K562 (cell line): ENCODE measurements around the gene NIN. TPM values are rescaled to one million over a fixed set of nuclear protein-coding genes. Genes with fewer than 3 reads are reported as not detected.

Source experiments
- ATAC-seq: fragments of 200-7000 bp; cut with Tn5 transposase; 3 replicates; pipeline ENCODE4 v1.9.1; 2020; ENCODE audit warnings: moderate library complexity
- BruUV-seq: library from RNA; stranded (reverse); fragments of 400-500 nt; replicated peaks from 2 replicates; lab custom pipeline; 2021; lab: Mats Ljungman, UMichigan
- CTCF ChIA-PET: fragments of 300-600 bp; formaldehyde crosslinking; extraction: SDS; loops from one replicate; lab custom pipeline; 2021; ENCODE audit warnings: low intra/inter-chr PET ratio; lab: Yijun Ruan, JAX
- POLR2A ChIA-PET: fragments of 300-600, 350-650 bp; sonication (Branson Sonifier 250); formaldehyde crosslinking; extraction: SDS; loops from one replicate; lab custom pipeline; 2021; ENCODE audit warnings: antibody characterized with exemption, inconsistent platforms; lab: Yijun Ruan, JAX
- DNase-seq, 4 experiments: peaks; one replicate each; pipeline versions ENCODE4 v3.0.0 to v3.0.0-alpha.2; 2011 to 2018; ENCODE audit warnings: low spot score in 3 of 4, mixed read lengths in 3 of 4; ENCODE audit errors: extremely low read depth in 1 of 4
- FAIRE-seq: peaks from 2 replicates; lab custom pipeline; 2011; peaks lifted over from hg19 to GRCh38; lab: Jason Lieb, UNC
- H2AFZ ChIP-seq: 2 replicates; pipeline ENCODE4 v1.6.0; 2011; ENCODE audit warnings: low read depth, low read length, control low read depth, inconsistent platforms
- H3K27ac ChIP-seq: fragments of 200-600 bp; 3 replicates; pipeline ENCODE4 v1.8.0; 2011; ENCODE audit warnings: low read depth, mild to moderate bottlenecking, control low read depth, inconsistent platforms, low read length, moderate library complexity, mixed read lengths; ENCODE audit errors: extremely low read depth
- H3K27me3 ChIP-seq, 2 experiments: fragments of 300-600 bp in 1 of 2; 2 replicates in 1 of 2; 3 replicates in 1 of 2; pipeline versions ENCODE4 v1.6.0 to v1.8.0; 2011; ENCODE audit warnings: inconsistent platforms in 2 of 2, low read length in 2 of 2, mild to moderate bottlenecking in 1 of 2, mixed read lengths in 1 of 2, moderate library complexity in 1 of 2; ENCODE audit not compliant: control insufficient read depth in 2 of 2, insufficient read depth in 2 of 2
- H3K36me3 ChIP-seq: fragments of 300-600 bp; 3 replicates; pipeline ENCODE4 v1.8.0; 2011; ENCODE audit warnings: mild to moderate bottlenecking, low read length, inconsistent platforms; ENCODE audit not compliant: control insufficient read depth, insufficient read depth
- H3K4me1 ChIP-seq, 2 experiments: fragments of 200-600 bp in 1 of 2; replicated peaks in 1 of 2; 2 replicates in 1 of 2; 3 replicates in 1 of 2; pipeline versions ENCODE4 v1.5.1 to v1.8.0; 2011; ENCODE audit warnings: inconsistent platforms in 2 of 2, low read length in 2 of 2, mild to moderate bottlenecking in 1 of 2, mixed read lengths in 1 of 2, moderate library complexity in 1 of 2; ENCODE audit not compliant: control insufficient read depth in 2 of 2, insufficient read depth in 2 of 2
- H3K4me2 ChIP-seq: 2 replicates; pipeline ENCODE4 v1.6.1; 2011; ENCODE audit warnings: low read length, control low read depth, inconsistent platforms, mixed read lengths; ENCODE audit not compliant: insufficient read depth
- H3K4me3 ChIP-seq: fragments of 200-600 bp; sonication (generic), shearing (Covaris generic); 2 replicates; pipeline ENCODE4 v1.5.1; 2016; ENCODE audit warnings: control low read depth, inconsistent platforms
- H3K79me2 ChIP-seq: fragments of 200-600 bp; 3 replicates; pipeline ENCODE4 v1.8.0; 2011; ENCODE audit warnings: low read length, inconsistent platforms; ENCODE audit not compliant: control insufficient read depth, insufficient read depth
- H3K9ac ChIP-seq, 2 experiments: 2 replicates each; pipeline versions ENCODE4 v1.6.0 to v1.6.1; 2011; ENCODE audit warnings: low read depth in 2 of 2, low read length in 2 of 2, control low read depth in 1 of 2, inconsistent platforms in 1 of 2, mild to moderate bottlenecking in 1 of 2, mixed read lengths in 1 of 2; ENCODE audit not compliant: insufficient read depth in 1 of 2
- H3K9me1 ChIP-seq: one replicate; pipeline ENCODE4 v1.6.0; 2011; ENCODE audit warnings: inconsistent platforms, mild to moderate bottlenecking, low read length, moderate library complexity; ENCODE audit not compliant: control insufficient read depth, insufficient read depth
- H3K9me3 ChIP-seq: replicated peaks from 2 replicates; pipeline ENCODE4 v1.5.1; 2011; ENCODE audit warnings: low read depth, low read length, inconsistent platforms; ENCODE audit not compliant: control insufficient read depth, insufficient read depth
- H4K20me1 ChIP-seq: replicated peaks from 2 replicates; pipeline ENCODE4 v1.6.1; 2011; ENCODE audit warnings: low read length, inconsistent platforms, mixed read lengths; ENCODE audit not compliant: control insufficient read depth, insufficient read depth
- CBX2 ChIP-seq: fragments of 200-600 bp; sonication (generic); IDR thresholded peaks from one replicate; pipeline ENCODE4 v1.6.1; 2012; ENCODE audit warnings: mild to moderate bottlenecking, low read length, inconsistent platforms; ENCODE audit not compliant: insufficient read depth, poor library complexity, severe bottlenecking
- GABPB2 ChIP-seq: fragments of 250-450 bp; sonication (Bioruptor Pico); conservative IDR thresholded peaks from 2 replicates; pipeline ENCODE4 v1.5.1; 2021; ENCODE audit warnings: mild to moderate bottlenecking
- GATA2 ChIP-seq: sonication (generic); formaldehyde crosslinking; IDR thresholded peaks from 2 replicates; pipeline ENCODE4 v1.4.0; 2020; ENCODE audit warnings: mild to moderate bottlenecking, missing genetic modification reagents
- MTA1 ChIP-seq: fragments of 450-650 bp; IDR thresholded peaks from 2 replicates; pipeline ENCODE4 v1.6.1; 2017; ENCODE audit warnings: borderline replicate concordance
- RFX1 ChIP-seq: fragments of 450-650 bp; IDR thresholded peaks from 2 replicates; pipeline ENCODE4 v1.6.1; 2016; ENCODE audit warnings: mild to moderate bottlenecking, moderate library complexity
- SMAD4 ChIP-seq: fragments of 250-450 bp; sonication (Bioruptor Pico); conservative IDR thresholded peaks from 2 replicates; pipeline ENCODE4 v1.8.0; 2021; ENCODE audit warnings: inconsistent platforms, mild to moderate bottlenecking, moderate library complexity
- ZC3H11A ChIP-seq: IDR thresholded peaks from 2 replicates; pipeline ENCODE4 v1.6.1; 2012; ENCODE audit warnings: low read depth, low read length, improper control_type of control experiment
- ZFX ChIP-seq: sonication (generic); formaldehyde crosslinking; IDR thresholded peaks from 2 replicates; pipeline ENCODE4 v1.8.0; 2022; ENCODE audit warnings: mild to moderate bottlenecking, missing genetic modification reagents, moderate library complexity
- ZNF224 ChIP-seq: sonication (generic); formaldehyde crosslinking; IDR thresholded peaks from 2 replicates; pipeline ENCODE4 v1.8.0; 2022; ENCODE audit warnings: mild to moderate bottlenecking, missing genetic modification reagents
- WGBS: fragments of 100-300 bp; shearing (Covaris generic); methylation state at CpG from one replicate; pipeline ENCODE4 v1.1.6; 2016; ENCODE audit warnings: low coverage, mixed read lengths; ENCODE audit not compliant: insufficient coverage; ENCODE audit errors: missing lambda C conversion rate; 5-methylcytosine and 5-hydroxymethylcytosine counted together
- in situ Hi-C: fragments of 300-500 bp; cut with MboI; formaldehyde crosslinking; loops from 4 replicates; pipeline ENCODE4 v1.15.0; 2018; ENCODE audit warnings: inconsistent platforms, mixed read lengths
- intact Hi-C: fragments of 100-400 bp; cut with micrococcal nuclease; formaldehyde crosslinking; loops from 2 replicates; pipeline ENCODE4 v1.14.2; 2022
- polyA plus RNA-seq, 8 experiments: library from polyadenylated mRNA; depleted of rRNA in 4 of 8; stranded (reverse) in 5 of 8; unstranded in 3 of 8; fragments of >200 nt; fragmentation: Nextera tagmentation in 2 of 8; fragmentation: Illumina TruSeq in 1 of 8; extraction: Ambion mirVana in 2 of 8; extraction: Trizol in 1 of 8; gene quantifications; 2 replicates each; pipeline versions ENCODE4 v1.2.1 to v1.2.3, GENCODE V29; 2011 to 2014; ENCODE audit warnings: inconsistent platforms in 1 of 8, missing spikeins in 1 of 8
- total RNA-seq, 7 experiments: library from RNA; depleted of rRNA in 6 of 7; stranded (reverse); fragments of >200 nt in 6 of 7; fragmentation: Illumina TruSeq in 2 of 7; extraction: Trizol in 2 of 7; gene quantifications; 2 replicates each; pipeline versions ENCODE4 v1.2.1 to v1.2.3, GENCODE V29; 2011 to 2021; ENCODE audit warnings: low replicate concordance in 1 of 7
- TF ChIP-seq, protein P1 (sequence below): fragments of 250-450 bp; sonication (Bioruptor Pico); IDR thresholded peaks from 2 replicates; pipeline ENCODE4 v1.4.0; 2020; ENCODE audit warnings: mild to moderate bottlenecking, moderate library complexity
- TF ChIP-seq, protein P2 (sequence below), 2 experiments: IDR thresholded peaks; 2 replicates each; pipeline ENCODE4 v1.6.1; 2012; ENCODE audit warnings: improper control_type of control experiment in 2 of 2, low read depth in 2 of 2, low read length in 2 of 2, borderline replicate concordance in 1 of 2

NIN gene
- total and polyA plus RNA-seq, 9 of the 15 experiments (the other 6 are each of a cell fraction or from before 2014, with no cell fraction given), result 0.84 to 8.4 (median 5.0) TPM

GRCh38 chr14:50855558-50855957 lies 24.6 kb upstream of the NIN start:
- Histone ChIP-seq H3K79me2 (no peaks in the 10 kb centered on the region), H3K4me2 (no peak overlapping the region), H3K4me3 (no peak overlapping the region)
- CTCF ChIA-PET, result no interaction called here
- TF ChIP-seq RFX1 (no peak), GABPB2 (CRISPR knock-in tag) (no peak), ZC3H11A (no peak), SMAD4 (no peak), ZFX (no peak), GATA2 (CRISPR knock-in tag) (no peak), MTA1 (no peak), CBX2 (no peak), ZNF224 (CRISPR knock-in tag) (no peak)
- TF ChIP-seq, protein P1, sequence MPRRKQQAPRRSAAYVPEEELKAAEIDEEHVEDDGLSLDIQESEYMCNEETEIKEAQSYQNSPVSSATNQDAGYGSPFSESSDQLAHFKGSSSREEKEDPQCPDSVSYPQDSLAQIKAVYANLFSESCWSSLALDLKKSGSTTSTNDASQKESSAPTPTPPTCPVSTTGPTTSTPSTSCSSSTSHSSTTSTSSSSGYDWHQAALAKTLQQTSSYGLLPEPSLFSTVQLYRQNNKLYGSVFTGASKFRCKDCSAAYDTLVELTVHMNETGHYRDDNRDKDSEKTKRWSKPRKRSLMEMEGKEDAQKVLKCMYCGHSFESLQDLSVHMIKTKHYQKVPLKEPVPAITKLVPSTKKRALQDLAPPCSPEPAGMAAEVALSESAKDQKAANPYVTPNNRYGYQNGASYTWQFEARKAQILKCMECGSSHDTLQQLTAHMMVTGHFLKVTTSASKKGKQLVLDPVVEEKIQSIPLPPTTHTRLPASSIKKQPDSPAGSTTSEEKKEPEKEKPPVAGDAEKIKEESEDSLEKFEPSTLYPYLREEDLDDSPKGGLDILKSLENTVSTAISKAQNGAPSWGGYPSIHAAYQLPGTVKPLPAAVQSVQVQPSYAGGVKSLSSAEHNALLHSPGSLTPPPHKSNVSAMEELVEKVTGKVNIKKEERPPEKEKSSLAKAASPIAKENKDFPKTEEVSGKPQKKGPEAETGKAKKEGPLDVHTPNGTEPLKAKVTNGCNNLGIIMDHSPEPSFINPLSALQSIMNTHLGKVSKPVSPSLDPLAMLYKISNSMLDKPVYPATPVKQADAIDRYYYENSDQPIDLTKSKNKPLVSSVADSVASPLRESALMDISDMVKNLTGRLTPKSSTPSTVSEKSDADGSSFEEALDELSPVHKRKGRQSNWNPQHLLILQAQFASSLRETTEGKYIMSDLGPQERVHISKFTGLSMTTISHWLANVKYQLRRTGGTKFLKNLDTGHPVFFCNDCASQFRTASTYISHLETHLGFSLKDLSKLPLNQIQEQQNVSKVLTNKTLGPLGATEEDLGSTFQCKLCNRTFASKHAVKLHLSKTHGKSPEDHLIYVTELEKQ (CRISPR knock-in tag), result no peak
- TF ChIP-seq, protein P2, sequence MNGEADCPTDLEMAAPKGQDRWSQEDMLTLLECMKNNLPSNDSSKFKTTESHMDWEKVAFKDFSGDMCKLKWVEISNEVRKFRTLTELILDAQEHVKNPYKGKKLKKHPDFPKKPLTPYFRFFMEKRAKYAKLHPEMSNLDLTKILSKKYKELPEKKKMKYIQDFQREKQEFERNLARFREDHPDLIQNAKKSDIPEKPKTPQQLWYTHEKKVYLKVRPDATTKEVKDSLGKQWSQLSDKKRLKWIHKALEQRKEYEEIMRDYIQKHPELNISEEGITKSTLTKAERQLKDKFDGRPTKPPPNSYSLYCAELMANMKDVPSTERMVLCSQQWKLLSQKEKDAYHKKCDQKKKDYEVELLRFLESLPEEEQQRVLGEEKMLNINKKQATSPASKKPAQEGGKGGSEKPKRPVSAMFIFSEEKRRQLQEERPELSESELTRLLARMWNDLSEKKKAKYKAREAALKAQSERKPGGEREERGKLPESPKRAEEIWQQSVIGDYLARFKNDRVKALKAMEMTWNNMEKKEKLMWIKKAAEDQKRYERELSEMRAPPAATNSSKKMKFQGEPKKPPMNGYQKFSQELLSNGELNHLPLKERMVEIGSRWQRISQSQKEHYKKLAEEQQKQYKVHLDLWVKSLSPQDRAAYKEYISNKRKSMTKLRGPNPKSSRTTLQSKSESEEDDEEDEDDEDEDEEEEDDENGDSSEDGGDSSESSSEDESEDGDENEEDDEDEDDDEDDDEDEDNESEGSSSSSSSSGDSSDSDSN (IDR thresholded peaks at IDR 0.05; ENCODE audit: borderline replicate concordance in 1 of 2, low read depth in 2 of 2, low read length in 2 of 2), result no peak
- TF ChIP-seq, all 486 proteins: peak for 0
- H3K27ac ChIP-seq, result no peak overlapping the region
- intact Hi-C loops (no loop called here), in situ Hi-C loops (no loop called here)
- H3K4me1 ChIP-seq, result no peaks in the 10 kb centered on the region; a peak in 1 of 5 replicates
- no peak overlapping the region for H2AFZ ChIP-seq
- no peaks in the 10 kb centered on the region for H3K36me3 ChIP-seq
- BruUV-seq, result no TSS peak
- DNase-seq (no peak), ATAC-seq (no peak), FAIRE-seq (no peak)
- H3K9me3 ChIP-seq, result no peaks in the 10 kb centered on the region
- no peaks in the 10 kb centered on the region for H4K20me1 ChIP-seq
- POLR2A ChIA-PET, result interaction anchor here (0.6 kb wide), 1 partner anchor 295 kb away, joined by 3 read pairs; no protein-coding TSS in a partner anchor
- peaks cover 0 to 4% of the 10 kb centered on the region in 2 experiments; a peak in 1 of 5 replicates for H3K27me3 ChIP-seq
- no peak overlapping the region for H3K9ac ChIP-seq
- 0% methylated on average over 1 of the region's 1 CpG for WGBS
- H3K9me1 ChIP-seq, result no peaks in the 10 kb centered on the region
